MM.1S (cell line): ENCODE results near the gene ASPHD2.

Experiments used
- EZH2 ChIP-seq: fragments of 300-600 bp; sonication (generic); optimal IDR thresholded peaks from 2 replicates; pipeline ENCODE3; 2017; ENCODE audit warnings: low read depth, mild to moderate bottlenecking, antibody characterized with exemption, low read length, mixed read lengths
- EZH2phosphoT487 ChIP-seq: fragments of 300-600 bp; sonication (generic); IDR thresholded peaks from 2 replicates; pipeline ENCODE4 v1.6.1; 2018; ENCODE audit warnings: antibody characterized with exemption, low read length
- TF ChIP-seq, protein P1 (sequence below): fragments of 300-600 bp; sonication (generic); IDR thresholded peaks from 2 replicates; pipeline ENCODE4 v1.5.1; 2016; ENCODE audit warnings: antibody characterized with exemption, low read length, mixed read lengths

DNA sequence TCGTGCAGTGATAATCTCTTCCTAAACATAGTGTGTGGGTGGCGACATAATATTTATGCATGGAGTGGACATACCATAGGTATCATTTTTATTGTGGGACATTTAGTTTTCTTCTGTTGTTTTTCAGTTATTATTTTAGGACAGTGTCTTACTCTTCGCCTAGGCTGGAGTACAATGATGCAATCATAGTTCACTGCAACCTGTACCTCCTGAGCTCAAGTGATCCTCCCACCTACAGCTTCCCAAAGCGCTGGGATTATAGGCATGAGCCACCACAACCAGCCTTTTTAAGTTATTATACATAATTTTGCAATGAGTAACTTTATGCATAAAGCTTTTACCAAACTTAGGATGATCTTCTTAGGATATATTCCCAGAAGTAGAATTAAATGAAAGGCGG, 57.3 kb downstream of the ASPHD2 start:
- TF ChIP-seq, protein P1, sequence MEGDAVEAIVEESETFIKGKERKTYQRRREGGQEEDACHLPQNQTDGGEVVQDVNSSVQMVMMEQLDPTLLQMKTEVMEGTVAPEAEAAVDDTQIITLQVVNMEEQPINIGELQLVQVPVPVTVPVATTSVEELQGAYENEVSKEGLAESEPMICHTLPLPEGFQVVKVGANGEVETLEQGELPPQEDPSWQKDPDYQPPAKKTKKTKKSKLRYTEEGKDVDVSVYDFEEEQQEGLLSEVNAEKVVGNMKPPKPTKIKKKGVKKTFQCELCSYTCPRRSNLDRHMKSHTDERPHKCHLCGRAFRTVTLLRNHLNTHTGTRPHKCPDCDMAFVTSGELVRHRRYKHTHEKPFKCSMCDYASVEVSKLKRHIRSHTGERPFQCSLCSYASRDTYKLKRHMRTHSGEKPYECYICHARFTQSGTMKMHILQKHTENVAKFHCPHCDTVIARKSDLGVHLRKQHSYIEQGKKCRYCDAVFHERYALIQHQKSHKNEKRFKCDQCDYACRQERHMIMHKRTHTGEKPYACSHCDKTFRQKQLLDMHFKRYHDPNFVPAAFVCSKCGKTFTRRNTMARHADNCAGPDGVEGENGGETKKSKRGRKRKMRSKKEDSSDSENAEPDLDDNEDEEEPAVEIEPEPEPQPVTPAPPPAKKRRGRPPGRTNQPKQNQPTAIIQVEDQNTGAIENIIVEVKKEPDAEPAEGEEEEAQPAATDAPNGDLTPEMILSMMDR = no peak
- no peak for TF ChIP-seq EZH2
- TF ChIP-seq EZH2phosphoT487 = no peak
